Gastrocnemius medialis (tissue), 4 donors: Measurements from ENCODE around the gene MT1G. TPM values are rescaled to one million over a fixed set of nuclear protein-coding genes. Genes with fewer than 3 reads are reported as not detected.

Experiments
- ATAC-seq, 2 donors: fragments of 150-250 bp; one replicate each; pipeline ENCODE4 v1.9.1; 2016
- DNase-seq, 2 donors: peaks; one replicate each; pipeline ENCODE4 v3.0.0-alpha.2; 2019
- H3K27ac ChIP-seq, 4 donors: fragments of 200-600 bp; sonication (generic); 1 replicate in 1 of 4; 2 replicates in 3 of 4; pipeline ENCODE4 v1.5.1; 2016 to 2018; ENCODE audit warnings: mild to moderate bottlenecking in 2 of 4, moderate library complexity in 1 of 4
- H3K27me3 ChIP-seq, 3 donors: fragments of 200-600 bp; sonication (generic) in 2 of 3; 1 replicate in 1 of 3; 2 replicates in 2 of 3; pipeline versions ENCODE4 v1.5.1 to v1.6.0; 2016 to 2019; ENCODE audit warnings: mild to moderate bottlenecking in 1 of 3, moderate library complexity in 1 of 3
- H3K36me3 ChIP-seq, 2 donors: fragments of 200-600 bp; sonication (generic) in 1 of 2; one replicate each; pipeline ENCODE4 v1.5.1; 2017 to 2018
- H3K4me1 ChIP-seq, 2 donors: fragments of 200-600 bp; sonication (generic) in 1 of 2; one replicate each; pipeline ENCODE4 v1.5.1; 2016 to 2017; ENCODE audit warnings: mild to moderate bottlenecking in 2 of 2
- H3K4me3 ChIP-seq, 4 donors: fragments of 200-600 bp; sonication (generic) in 3 of 4; 1 replicate in 1 of 4; 2 replicates in 3 of 4; pipeline ENCODE4 v1.5.1; 2016 to 2019; ENCODE audit warnings: mild to moderate bottlenecking in 2 of 4
- H3K9me3 ChIP-seq, 3 donors: fragments of 200-600 bp; sonication (generic) in 2 of 3; 1 replicate in 1 of 3; 2 replicates in 2 of 3; pipeline ENCODE4 v1.5.1; 2016 to 2019
- POLR2A ChIP-seq, 2 donors: fragments of 450-650 bp; IDR thresholded peaks; one replicate each; pipeline ENCODE4 v1.6.1; 2017; ENCODE audit warnings: antibody characterized with exemption in 2 of 2, mild to moderate bottlenecking in 2 of 2, moderate library complexity in 2 of 2
- in situ Hi-C, 4 donors: fragments of 200-750 bp; cut with MboI; loops; one replicate each; pipeline versions ENCODE4 v1.15.0 to v1.8.0; 2017; ENCODE audit warnings: low sequenced_read_pairs in 4 of 4
- intact Hi-C: fragments of 100-400 bp; cut with DNase I; formaldehyde crosslinking; loops from one replicate; pipeline ENCODE4 v1.15.1; 2023; ENCODE audit warnings: low total_unique reads
- total RNA-seq, 4 donors: library from RNA; depleted of rRNA; stranded (reverse); fragments of >200 nt; gene quantifications; one replicate each; pipeline versions ENCODE4 v1.1.0 to v1.2.3, GENCODE V29; 2016
- TF ChIP-seq, protein P1 (sequence below), 5 experiments: fragments of 450-650 bp in 3 of 5; fragments of 200-600 bp in 2 of 5; sonication (generic) in 2 of 5; IDR thresholded peaks in 4 of 5; conservative IDR thresholded peaks in 1 of 5; 1 replicate in 4 of 5; 2 replicates in 1 of 5; pipeline ENCODE4 v1.5.1; 2016 to 2019; ENCODE audit warnings: antibody characterized with exemption in 5 of 5, mild to moderate bottlenecking in 3 of 5, moderate library complexity in 3 of 5

MT1G gene
- total RNA-seq, 4 donors from 2014 or later = 3.5 to 4.6 TPM; not detected in 2

DNA sequence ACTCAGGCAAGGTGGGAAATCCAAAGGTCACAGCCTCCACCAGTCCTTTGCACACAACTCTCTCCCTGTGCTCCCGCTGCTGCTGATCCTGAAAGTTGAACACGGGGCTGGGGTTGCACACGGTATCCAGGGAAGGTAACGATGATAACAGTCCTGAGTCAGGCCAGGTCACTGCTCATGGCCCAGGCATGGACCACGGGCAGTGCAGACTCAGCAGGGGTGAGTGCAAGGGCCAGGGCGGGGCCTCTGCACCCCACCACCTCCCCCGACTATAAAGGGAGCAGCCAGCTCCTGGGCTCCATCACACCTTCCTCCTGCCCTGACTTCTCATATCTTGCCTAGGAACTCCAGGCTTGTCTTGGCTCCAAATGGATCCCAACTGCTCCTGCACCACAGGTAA lies 16.3 kb downstream of the MT1G start, which contains the start of gene MT1B:
Gene MT1B (plus strand): TSS at position 301 of the 400 bp plus-strand sequence. CDS start 68 bp downstream, at position 369.
- no peak within 1 kb of the TSS for H3K4me3 ChIP-seq
- no peaks in the 10 kb centered on the region for H3K36me3 ChIP-seq
- in situ Hi-C loops = no loop called here
- no peaks in the 10 kb centered on the region for H3K4me1 ChIP-seq
- no peaks in the 10 kb centered on the region for H3K9me3 ChIP-seq
- TF ChIP-seq, protein P1, sequence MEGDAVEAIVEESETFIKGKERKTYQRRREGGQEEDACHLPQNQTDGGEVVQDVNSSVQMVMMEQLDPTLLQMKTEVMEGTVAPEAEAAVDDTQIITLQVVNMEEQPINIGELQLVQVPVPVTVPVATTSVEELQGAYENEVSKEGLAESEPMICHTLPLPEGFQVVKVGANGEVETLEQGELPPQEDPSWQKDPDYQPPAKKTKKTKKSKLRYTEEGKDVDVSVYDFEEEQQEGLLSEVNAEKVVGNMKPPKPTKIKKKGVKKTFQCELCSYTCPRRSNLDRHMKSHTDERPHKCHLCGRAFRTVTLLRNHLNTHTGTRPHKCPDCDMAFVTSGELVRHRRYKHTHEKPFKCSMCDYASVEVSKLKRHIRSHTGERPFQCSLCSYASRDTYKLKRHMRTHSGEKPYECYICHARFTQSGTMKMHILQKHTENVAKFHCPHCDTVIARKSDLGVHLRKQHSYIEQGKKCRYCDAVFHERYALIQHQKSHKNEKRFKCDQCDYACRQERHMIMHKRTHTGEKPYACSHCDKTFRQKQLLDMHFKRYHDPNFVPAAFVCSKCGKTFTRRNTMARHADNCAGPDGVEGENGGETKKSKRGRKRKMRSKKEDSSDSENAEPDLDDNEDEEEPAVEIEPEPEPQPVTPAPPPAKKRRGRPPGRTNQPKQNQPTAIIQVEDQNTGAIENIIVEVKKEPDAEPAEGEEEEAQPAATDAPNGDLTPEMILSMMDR (IDR thresholded peaks at IDR 0.05 in 4 of 5, conservative IDR thresholded peaks at IDR 0.05 in 1 of 5) = no peak
- no peak for TF ChIP-seq POLR2A (IDR thresholded peaks at IDR 0.05)
- no peak for DNase-seq
- no peak within 1 kb of the TSS for H3K27ac ChIP-seq
- H3K27me3 ChIP-seq = peaks cover 0 to 8% (median 7%) of the 10 kb centered on the region in 3 donors
- ATAC-seq = no peak
- intact Hi-C loops = no loop called here

DNA sequence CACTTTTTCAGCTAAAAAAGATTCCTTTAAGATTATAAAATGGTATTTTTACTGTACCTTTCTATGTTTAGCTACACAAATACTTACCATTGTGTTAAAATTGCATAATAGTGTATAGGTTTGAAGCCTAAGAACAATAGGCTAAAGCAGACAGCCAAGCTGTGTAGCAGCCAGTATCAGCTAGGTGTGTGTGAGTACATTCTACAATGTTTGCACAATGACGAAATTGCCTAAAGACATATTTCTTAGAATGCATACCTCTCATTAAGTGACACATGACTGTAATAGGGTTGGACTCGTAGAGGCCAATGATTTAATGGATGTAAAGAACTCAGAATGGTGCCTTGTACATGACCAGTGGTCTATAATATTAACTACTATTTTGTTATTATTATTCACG lies 18.0 kb downstream of the MT1G start:
- no peaks in the 10 kb centered on the region for H3K36me3 ChIP-seq
- TF ChIP-seq, protein P1 (IDR thresholded peaks at IDR 0.05 in 4 of 5, conservative IDR thresholded peaks at IDR 0.05 in 1 of 5) = no peak
- TF ChIP-seq POLR2A (IDR thresholded peaks at IDR 0.05) = no peak
- no peak overlapping the region for H3K4me3 ChIP-seq
- H3K27ac ChIP-seq = no peak overlapping the region
- DNase-seq (no peak), ATAC-seq (no peak)
- no peaks in the 10 kb centered on the region for H3K4me1 ChIP-seq
- no peaks in the 10 kb centered on the region for H3K9me3 ChIP-seq
- in situ Hi-C loops (no loop called here), intact Hi-C loops (no loop called here)
- H3K27me3 ChIP-seq = peaks cover 0 to 8% (median 7%) of the 10 kb centered on the region in 3 donors

DNA sequence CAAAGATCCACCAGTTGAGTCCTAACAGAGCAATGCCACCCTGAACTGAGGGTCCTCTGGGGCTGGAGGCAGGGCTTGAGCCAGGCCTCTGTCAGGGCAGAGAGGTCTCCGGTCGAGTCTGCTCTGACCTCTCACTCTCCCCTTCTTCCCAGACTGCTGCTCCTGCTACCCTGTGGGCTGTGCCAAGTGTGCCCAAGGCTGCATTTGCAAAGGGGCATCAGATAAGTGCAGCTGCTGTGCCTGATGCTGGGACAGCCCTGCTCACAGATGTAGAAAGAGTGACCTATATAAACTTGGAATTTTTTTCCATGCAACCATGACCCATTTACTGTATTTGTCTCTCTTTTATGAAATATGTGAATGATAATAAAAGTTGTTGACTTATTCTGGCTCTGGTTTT lies 18.6 kb downstream of the MT1G start:
- in situ Hi-C loops = no loop called here
- no peak overlapping the region for H3K27ac ChIP-seq
- ATAC-seq (no peak), DNase-seq (no peak)
- H3K4me3 ChIP-seq = no peak overlapping the region
- no peaks in the 10 kb centered on the region for H3K36me3 ChIP-seq
- no peaks in the 10 kb centered on the region for H3K9me3 ChIP-seq
- H3K4me1 ChIP-seq = no peaks in the 10 kb centered on the region
- H3K27me3 ChIP-seq = peaks cover 0 to 8% (median 7%) of the 10 kb centered on the region in 3 donors
- TF ChIP-seq POLR2A (IDR thresholded peaks at IDR 0.05) = no peak
- intact Hi-C loops = no loop called here

DNA sequence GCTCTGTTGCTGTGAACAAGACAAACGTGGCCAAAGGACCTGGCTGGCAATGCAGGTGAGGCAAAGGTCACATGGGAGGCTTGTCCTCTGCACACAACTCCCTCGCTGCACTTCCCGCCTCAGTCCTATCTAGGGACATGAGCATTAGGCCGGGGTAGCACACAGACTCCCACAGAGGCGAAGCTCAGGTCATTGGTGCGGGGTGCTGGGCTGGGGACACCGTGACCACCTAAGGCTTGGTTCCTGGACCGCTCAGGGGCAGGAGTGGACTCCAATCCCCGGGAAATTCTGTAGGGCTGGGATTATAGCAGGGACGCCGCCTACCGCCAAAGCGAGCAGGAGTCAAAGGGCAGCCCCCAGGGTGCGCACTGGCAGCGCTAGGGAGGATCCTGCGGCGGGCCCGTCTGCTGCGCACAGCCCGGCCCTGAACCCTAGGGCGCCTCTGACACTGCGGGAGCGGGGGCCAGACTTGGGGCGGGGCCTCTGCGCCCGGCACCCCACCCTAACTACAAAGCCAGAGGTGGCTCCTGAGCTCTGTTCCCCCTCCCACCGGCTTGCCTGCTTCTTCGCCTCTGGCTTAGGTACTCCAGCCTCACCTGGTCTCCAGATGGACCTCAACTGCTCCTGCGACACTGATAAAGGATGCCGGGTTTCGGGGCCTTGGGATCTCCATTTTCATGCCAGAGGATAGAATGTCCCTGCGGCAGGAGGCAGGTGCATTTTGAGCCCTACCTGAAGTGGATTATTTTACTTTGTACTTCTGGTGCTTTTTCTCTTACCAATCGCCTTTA lies 20.0 kb downstream of the MT1G start:
- Histone ChIP-seq H3K4me3 (no peak overlapping the region), H3K27ac (no peak overlapping the region), H3K27me3 (peaks cover 2 to 8% (median 7%) of the 10 kb centered on the region in 3 donors), H3K9me3 (no peaks in the 10 kb centered on the region), H3K4me1 (peaks cover 0 to 12% of the 10 kb centered on the region in 2 donors), H3K36me3 (no peaks in the 10 kb centered on the region)
- intact Hi-C loops = no loop called here
- TF ChIP-seq, protein P1 (IDR thresholded peaks at IDR 0.05 in 4 of 5, conservative IDR thresholded peaks at IDR 0.05 in 1 of 5) = no peak
- no peak for TF ChIP-seq POLR2A (IDR thresholded peaks at IDR 0.05)
- ATAC-seq (no peak), DNase-seq (no peak)
- in situ Hi-C loops = no loop called here

DNA sequence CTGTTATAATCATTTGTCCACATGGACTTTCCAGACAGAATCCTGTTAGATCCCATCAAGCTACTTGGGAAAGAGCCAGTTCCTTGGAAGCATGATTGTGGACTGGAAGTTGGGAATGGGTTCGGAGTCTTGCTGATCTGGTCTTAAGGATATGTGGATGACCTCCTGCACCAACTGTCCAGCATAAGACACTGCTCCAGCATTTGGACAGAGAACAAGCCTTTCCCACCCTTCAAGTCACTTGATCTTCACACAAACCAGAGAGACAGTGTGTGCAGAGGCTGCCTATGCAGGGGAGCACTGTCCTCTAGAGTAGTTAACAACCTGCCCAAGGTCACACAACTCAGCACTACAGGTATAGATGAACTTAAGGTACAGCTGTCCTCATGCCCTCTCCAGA lies 22.0 kb downstream of the MT1G start:
- H3K36me3 ChIP-seq = no peaks in the 10 kb centered on the region
- no peaks in the 10 kb centered on the region for H3K9me3 ChIP-seq
- in situ Hi-C loops (no loop called here), intact Hi-C loops (no loop called here)
- no peak overlapping the region for H3K27ac ChIP-seq
- DNase-seq = no peak
- TF ChIP-seq, protein P1 (IDR thresholded peaks at IDR 0.05 in 4 of 5, conservative IDR thresholded peaks at IDR 0.05 in 1 of 5) = no peak
- TF ChIP-seq POLR2A (IDR thresholded peaks at IDR 0.05) = no peak
- H3K4me3 ChIP-seq = no peak overlapping the region
- H3K4me1 ChIP-seq = peaks cover 0 to 12% of the 10 kb centered on the region in 2 donors
- ATAC-seq = no peak
- peaks cover 2 to 8% (median 7%) of the 10 kb centered on the region in 3 donors for H3K27me3 ChIP-seq
